GM12874 (cell line): ENCODE data around the gene BTBD9.

ENCODE experiments used
- TF ChIP-seq, protein P1 (sequence below): IDR thresholded peaks from 2 replicates; pipeline ENCODE4 v1.5.1; 2011; ENCODE audit warnings: low read depth, mild to moderate bottlenecking, control low read depth, low read length, moderate library complexity; ENCODE audit not compliant: insufficient read depth

Gene BTBD9

DNA sequence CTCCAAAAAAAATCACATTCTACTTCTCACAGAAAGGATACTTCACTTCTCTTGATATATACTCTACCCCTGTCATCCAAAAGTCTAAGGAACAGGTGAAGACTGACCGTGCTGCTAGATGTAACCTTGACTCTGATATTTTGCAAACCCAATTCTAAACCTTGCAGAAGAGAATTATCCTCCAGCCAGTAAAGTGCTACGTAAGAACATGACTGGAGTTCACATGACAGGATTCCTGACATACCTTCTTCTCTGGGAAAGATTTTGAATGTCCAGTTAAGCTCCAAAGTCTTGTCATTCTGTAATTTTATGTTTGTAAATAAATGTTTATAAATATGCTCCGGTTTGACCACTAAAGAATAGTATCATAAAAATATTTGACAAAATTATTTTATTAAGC, 35.8 kb downstream of the BTBD9 start:
- TF ChIP-seq, protein P1, sequence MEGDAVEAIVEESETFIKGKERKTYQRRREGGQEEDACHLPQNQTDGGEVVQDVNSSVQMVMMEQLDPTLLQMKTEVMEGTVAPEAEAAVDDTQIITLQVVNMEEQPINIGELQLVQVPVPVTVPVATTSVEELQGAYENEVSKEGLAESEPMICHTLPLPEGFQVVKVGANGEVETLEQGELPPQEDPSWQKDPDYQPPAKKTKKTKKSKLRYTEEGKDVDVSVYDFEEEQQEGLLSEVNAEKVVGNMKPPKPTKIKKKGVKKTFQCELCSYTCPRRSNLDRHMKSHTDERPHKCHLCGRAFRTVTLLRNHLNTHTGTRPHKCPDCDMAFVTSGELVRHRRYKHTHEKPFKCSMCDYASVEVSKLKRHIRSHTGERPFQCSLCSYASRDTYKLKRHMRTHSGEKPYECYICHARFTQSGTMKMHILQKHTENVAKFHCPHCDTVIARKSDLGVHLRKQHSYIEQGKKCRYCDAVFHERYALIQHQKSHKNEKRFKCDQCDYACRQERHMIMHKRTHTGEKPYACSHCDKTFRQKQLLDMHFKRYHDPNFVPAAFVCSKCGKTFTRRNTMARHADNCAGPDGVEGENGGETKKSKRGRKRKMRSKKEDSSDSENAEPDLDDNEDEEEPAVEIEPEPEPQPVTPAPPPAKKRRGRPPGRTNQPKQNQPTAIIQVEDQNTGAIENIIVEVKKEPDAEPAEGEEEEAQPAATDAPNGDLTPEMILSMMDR: no peak

DNA sequence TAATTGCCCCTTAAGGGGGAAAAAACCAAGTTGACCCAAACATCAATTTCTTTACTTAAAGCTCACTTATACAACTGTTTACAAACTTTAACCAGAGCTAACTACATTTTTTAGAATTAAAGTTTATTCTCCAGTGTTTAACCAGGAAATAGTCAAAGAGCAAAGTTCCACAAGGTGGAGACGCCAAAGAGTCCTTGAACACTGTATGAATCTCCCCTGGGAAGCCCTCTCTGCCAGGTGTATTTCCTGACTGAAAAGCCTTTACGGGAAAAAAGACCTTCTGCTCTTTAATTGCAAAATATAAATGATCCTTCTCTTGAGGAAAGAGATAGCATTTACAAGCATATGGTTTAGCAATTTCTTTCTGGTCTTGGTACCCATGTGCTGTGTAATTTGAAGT, 36.2 kb downstream of the BTBD9 start:
- TF ChIP-seq, protein P1: no peak

DNA sequence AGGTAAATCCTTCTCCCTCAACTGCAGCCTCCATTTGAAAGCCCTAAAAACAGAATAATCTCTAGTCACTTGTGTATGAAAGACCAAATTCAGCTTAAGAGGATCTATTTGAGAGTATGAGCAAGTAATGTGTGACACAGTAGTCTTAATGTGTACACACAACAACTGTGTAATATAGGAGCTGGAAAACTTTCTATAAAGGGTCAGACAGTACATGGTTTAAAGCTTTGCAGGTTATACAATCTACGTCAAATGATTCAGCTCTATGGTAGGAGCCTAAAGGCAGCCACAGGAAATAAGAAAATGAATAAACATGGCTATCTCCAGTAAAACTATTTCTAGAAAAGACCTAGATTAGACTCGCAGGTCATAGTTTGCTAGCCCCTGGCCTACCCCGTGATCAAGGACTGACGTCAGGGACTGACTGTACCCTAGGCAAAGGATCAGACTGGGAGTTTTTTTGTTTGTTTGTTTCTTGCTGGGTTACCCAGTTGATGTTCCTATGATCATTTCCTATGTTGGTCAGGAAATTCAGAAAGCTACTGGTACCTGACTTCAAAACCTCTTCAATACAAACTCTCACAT, 39.7 kb downstream of the BTBD9 start:
- TF ChIP-seq, protein P1: no peak

DNA sequence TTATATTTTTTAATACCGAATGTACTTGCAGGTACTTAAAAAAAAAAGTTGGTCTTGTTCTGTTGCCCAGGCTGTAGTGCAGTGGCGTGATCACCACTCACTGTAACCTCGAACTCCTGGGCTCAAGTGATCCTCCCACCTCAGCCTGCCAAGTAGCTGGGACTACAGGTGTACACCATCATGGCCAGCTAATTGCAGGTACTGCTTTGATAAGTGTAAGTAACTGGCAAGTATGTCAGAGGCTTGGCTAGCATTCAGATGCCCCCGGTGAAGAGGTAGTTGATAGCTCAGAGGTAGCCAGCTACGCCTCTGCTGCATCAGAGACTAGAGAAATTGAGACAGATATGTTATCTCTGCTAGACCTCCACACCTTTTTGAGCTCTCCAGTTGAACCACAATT, 40.5 kb downstream of the BTBD9 start:
- TF ChIP-seq, protein P1: no peak

DNA sequence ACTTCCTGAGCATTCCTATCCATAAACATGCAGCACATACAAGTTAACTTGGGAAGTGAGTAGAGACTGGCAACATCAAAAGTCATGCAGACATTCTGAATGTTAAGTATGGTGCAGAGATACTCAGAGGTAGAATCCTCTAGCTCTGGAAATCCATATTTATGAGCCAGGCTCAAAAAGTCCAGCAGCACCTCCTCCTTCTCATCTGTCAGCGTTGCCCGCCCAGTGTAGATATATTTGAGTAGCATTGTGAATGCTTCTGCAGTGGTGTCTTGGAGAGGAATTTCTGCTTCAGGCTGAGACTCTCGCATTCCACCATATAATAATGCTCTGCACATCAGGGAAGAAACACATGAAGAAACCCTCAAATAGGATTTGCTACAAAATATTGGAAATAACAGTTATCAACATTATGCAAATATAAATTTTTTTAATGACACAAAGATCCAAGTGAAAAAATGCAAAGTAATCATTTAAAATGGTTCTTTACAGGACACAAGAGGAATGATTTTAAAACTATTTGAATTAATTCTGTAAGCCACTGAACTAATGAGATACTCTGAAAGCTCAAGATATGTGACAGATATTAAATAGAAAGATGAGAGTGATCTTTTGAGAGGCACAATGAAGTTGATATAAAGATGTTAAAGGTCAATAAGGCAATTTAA, 45.6 kb downstream of the BTBD9 start:
- TF ChIP-seq, protein P1: no peak

DNA sequence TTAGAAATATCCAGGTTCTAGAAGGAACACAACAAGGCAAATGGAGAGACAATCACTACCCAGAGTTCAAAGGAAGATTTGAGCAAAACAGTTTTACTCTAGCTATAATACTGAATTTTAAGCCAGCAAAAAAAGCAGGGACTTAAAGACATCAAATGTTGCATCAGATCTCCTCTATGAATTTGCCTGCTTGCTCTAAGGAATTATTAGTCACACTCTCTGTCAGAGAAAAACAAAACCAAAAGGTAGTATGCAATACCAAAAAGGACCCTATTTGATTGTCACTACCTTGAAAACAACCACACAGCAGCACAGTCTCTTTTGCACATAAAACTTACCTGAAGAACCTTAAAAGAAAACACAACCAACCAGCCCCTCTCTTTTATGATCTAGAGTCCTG, 46.3 kb downstream of the BTBD9 start:
- TF ChIP-seq, protein P1: no peak

DNA sequence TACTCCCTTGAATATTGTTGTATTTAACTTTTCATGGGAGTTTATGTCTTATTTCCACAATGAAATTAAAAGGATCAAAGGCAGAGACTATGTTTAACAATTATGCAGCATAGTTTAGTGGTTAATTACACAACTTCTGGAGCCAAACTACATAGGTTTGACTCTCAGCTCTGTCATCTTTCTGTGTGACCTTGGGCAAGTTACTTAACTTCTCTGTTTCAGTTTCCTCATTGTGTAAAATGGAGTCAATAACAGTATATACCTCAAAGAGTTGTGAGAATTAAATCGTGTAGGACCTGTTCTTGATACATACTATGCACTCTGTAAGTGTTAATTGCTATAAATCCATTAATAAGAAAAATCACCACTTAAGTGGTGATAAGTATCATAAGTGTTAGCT, 48.3 kb downstream of the BTBD9 start:
- TF ChIP-seq, protein P1: no peak
